Activated T-helper 1 cell treated with Interleukin-2 at 50 U/mL for 16 hours (primary cell): ENCODE data around the gene OR5AU1.
"Not testable (repeated sequence)": the region's sequence is repeated elsewhere in the genome, so short reads cannot be mapped to it uniquely, and the experiment has no call there.

Experiments
- DNase-seq: peaks from one replicate; pipeline ENCODE4 v3.0.0-alpha.2; 2020; ENCODE audit warnings: low read depth

Gene OR5AU1

GRCh38 chr14:21171128-21171527, 15.3 kb upstream of the OR5AU1 start:
- no peak for DNase-seq

GRCh38 chr14:21169573-21169972, 13.7 kb upstream of the OR5AU1 start:
- DNase-seq = no peak

- no peak for DNase-seq
These were observed 12.2 kb upstream of the OR5AU1 start for GRCh38 chr14:21168055-21168454.

GRCh38 chr14:21165670-21166069, 9.8 kb upstream of the OR5AU1 start:
- not testable (repeated sequence) for DNase-seq

GRCh38 chr14:21165002-21165605, 9.2 kb upstream of the OR5AU1 start:
- DNase-seq = not testable (repeated sequence)

GRCh38 chr14:21163871-21164291, 8.0 kb upstream of the OR5AU1 start:
- no peak for DNase-seq

- DNase-seq = no peak
These were observed 6.2 kb upstream of the OR5AU1 start for GRCh38 chr14:21162081-21162480.

GRCh38 chr14:21160061-21160610, 4.3 kb upstream of the OR5AU1 start:
- no peak for DNase-seq

GRCh38 chr14:21158175-21158574, 2.3 kb upstream of the OR5AU1 start:
- DNase-seq = not testable (repeated sequence)

GRCh38 chr14:21149641-21150367, 6.1 kb downstream of the OR5AU1 start:
- DNase-seq = no peak

GRCh38 chr14:21145437-21145836, 10.4 kb downstream of the OR5AU1 start:
- DNase-seq = no peak

- DNase-seq = no peak
These were observed 13.5 kb downstream of the OR5AU1 start for GRCh38 chr14:21142357-21142756.

- no peak for DNase-seq
These were observed 19.8 kb downstream of the OR5AU1 start for GRCh38 chr14:21136024-21136423.

- DNase-seq = no peak
These were observed 22.0 kb downstream of the OR5AU1 start for GRCh38 chr14:21133901-21134300.

GRCh38 chr14:21123429-21123828, 32.4 kb downstream of the OR5AU1 start:
- DNase-seq = no peak

- no peak for DNase-seq
These were observed 34.7 kb downstream of the OR5AU1 start for GRCh38 chr14:21121122-21121521.

GRCh38 chr14:21120686-21121085, 35.2 kb downstream of the OR5AU1 start:
- DNase-seq = no peak

- no peak for DNase-seq
These were observed 36.9 kb downstream of the OR5AU1 start for GRCh38 chr14:21118933-21119332.

GRCh38 chr14:21113369-21113768, 42.5 kb downstream of the OR5AU1 start:
- no peak for DNase-seq

- DNase-seq = no peak
These were observed 43.6 kb downstream of the OR5AU1 start for GRCh38 chr14:21112255-21112654.

GRCh38 chr14:21109377-21110138, 46.3 kb downstream of the OR5AU1 start:
- DNase-seq = no peak

- DNase-seq = no peak
These were observed 47.1 kb downstream of the OR5AU1 start for GRCh38 chr14:21108791-21109190.
